Activated CD4-positive, alpha-beta T cell treated with anti-CD3 and anti-CD28 coated beads, Interleukin-2, Interleukin-4, amounts not matched to agents 100 ng/mL and 50 ng/mL, durations not matched to agents 16 hours and 8 hours (primary cell): ENCODE measurements around the gene KLHL29.

Experiments used
- DNase-seq: peaks from one replicate; pipeline ENCODE4 v3.0.0-alpha.2; 2020; ENCODE audit warnings: low spot score

KLHL29 gene

GRCh38 chr2:23476786-23477185 lies 91.8 kb downstream of the KLHL29 start:
- DNase-seq, result no peak

GRCh38 chr2:23477392-23477791 lies 92.4 kb downstream of the KLHL29 start:
- no peak for DNase-seq

GRCh38 chr2:23478087-23478932 lies 93.3 kb downstream of the KLHL29 start:
- DNase-seq, result no peak

- no peak for DNase-seq
Measured at GRCh38 chr2:23478933-23479683, 94.1 kb downstream of the KLHL29 start.

GRCh38 chr2:23480957-23481797 lies 96.2 kb downstream of the KLHL29 start:
- no peak for DNase-seq

GRCh38 chr2:23482188-23482587 lies 97.2 kb downstream of the KLHL29 start:
- DNase-seq, result no peak

- DNase-seq, result no peak
Measured at GRCh38 chr2:23482607-23483006, 97.6 kb downstream of the KLHL29 start.

- no peak for DNase-seq
Measured at GRCh38 chr2:23483791-23484190, 98.8 kb downstream of the KLHL29 start.

- no peak for DNase-seq
Measured at GRCh38 chr2:23484275-23484674, 99.3 kb downstream of the KLHL29 start.

GRCh38 chr2:23484767-23485166 lies 99.8 kb downstream of the KLHL29 start:
- no peak for DNase-seq

GRCh38 chr2:23485261-23485660 lies 100.3 kb downstream of the KLHL29 start:
- no peak for DNase-seq

- DNase-seq, result no peak
Measured at GRCh38 chr2:23485841-23486683, 101.1 kb downstream of the KLHL29 start.

GRCh38 chr2:23486684-23487075 lies 101.7 kb downstream of the KLHL29 start:
- no peak for DNase-seq

GRCh38 chr2:23487735-23488492 lies 102.9 kb downstream of the KLHL29 start:
- peak; percentile 20 for DNase-seq

- DNase-seq, result peak; percentile 15
Measured at GRCh38 chr2:23488584-23488983, 103.6 kb downstream of the KLHL29 start.

- DNase-seq, result peak; percentile 56
Measured at GRCh38 chr2:23489471-23490322, 104.7 kb downstream of the KLHL29 start.

GRCh38 chr2:23491591-23492336 lies 106.8 kb downstream of the KLHL29 start:
- DNase-seq, result no peak

GRCh38 chr2:23492337-23492675 lies 107.3 kb downstream of the KLHL29 start:
- no peak for DNase-seq

- DNase-seq, result no peak
Measured at GRCh38 chr2:23492921-23493320, 107.9 kb downstream of the KLHL29 start.
